GM18517 (cell line): Measurements from ENCODE around the gene PDIK1L.
"Not testable (repeated sequence)": the region's sequence is repeated elsewhere in the genome, so short reads cannot be mapped to it uniquely, and the experiment has no call there.

Experiments used
- ATAC-seq: cut with Tn5 transposase; IDR thresholded peaks from one replicate; pipeline ENCODE4 v1.9.1; 2021; ENCODE audit warnings: mild to moderate bottlenecking, moderate library complexity; ENCODE audit not compliant: unreplicated experiment

PDIK1L gene

DNA sequence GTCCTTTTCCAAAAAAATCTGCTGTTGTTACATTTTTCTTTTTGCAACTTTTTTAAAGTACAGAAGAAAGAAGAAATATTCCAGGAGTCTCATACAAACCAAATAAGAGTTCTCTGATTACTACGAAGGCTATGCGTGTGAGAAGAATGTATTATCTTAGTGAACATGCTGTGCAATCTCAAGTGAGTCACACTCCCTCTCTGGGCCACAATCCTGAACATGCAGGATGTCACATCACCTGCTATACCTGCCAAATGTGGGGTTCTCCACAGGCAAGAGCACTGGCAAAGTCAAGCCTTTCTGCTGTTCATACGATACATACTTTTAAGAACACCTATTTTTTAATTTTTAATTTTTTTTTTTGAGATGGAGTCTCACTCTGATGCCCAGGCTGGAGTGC, 22.5 kb upstream of the PDIK1L start:
- ATAC-seq: no peak

DNA sequence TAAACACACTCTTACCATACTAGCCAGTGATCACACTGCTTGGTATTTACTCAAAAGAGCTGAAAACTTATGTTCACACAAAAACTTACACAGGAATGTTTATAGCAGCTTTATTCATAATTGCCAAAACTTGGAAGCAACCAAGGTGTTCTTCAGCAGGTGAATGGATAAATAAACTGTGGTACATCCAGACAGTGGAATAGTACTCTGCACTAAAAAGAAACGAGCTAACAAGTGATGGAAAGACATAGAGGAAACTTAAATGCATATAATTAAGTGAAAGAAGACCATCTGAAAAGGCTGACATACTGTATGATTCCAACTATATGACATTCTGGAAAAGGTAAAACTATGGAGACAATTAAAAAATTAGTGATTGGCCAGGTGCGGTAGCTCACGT, 20.7 kb upstream of the PDIK1L start:
- ATAC-seq: no peak

GRCh38 chr1:26092422-26092821, 19.2 kb upstream of the PDIK1L start:
- no peak for ATAC-seq

- not testable (repeated sequence) for ATAC-seq
Measured at GRCh38 chr1:26093569-26093968, 18.1 kb upstream of the PDIK1L start.

GRCh38 chr1:26094076-26094669, 17.5 kb upstream of the PDIK1L start:
- ATAC-seq: no peak

DNA sequence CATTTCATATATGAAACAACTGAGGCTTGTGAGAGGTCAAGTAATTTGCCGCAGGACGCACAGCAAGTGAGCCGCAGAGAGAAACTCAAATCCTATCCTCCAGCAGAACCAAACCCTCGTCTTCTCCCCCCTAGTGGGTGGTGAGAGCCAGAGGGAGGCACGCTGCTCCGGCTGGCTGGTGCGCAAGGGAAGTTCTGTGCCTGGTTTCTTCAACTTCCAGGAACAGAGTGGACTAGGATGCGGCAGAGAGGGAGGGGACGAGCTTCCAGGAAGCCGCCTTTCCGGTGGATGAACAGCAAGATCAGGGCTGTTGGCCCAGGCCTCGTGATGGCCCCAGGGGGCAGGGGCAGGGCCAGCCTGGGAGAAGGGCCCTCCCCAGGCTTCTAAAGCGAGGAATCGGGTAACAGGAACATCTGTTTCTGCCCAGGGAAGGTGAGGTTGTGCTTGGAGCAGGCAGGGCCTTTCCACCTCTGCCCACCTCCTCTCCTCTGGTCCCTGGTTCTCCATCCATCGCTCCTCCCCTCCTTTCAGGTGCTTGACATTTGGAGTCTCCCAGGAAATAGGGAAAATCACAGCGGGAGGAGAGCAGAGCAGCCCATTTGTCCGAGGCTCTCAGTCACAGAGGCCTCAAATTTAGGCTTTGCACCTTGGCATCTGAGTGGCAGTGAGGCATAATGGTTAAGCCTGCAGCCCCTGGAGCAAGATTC, 16.8 kb upstream of the PDIK1L start:
- no peak for ATAC-seq

DNA sequence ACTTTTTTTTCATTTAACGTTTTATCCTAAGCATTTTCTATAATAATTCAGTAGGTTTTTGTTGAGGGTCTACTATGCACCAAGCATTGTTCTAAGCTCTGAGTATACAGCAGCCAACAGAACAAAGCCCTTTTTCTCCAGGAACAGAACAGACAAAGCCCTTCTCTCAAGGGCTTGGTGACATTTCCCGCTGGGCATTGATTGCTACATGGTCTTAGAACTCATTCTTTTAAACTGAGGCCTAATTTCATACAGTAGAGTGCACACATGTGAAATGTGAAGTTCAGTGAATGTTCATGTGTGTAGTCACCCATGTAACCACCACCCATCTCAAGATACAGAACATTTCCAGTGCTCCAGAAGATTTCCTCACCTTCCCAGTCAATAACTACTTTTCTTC, 15.2 kb upstream of the PDIK1L start:
- ATAC-seq: no peak

DNA sequence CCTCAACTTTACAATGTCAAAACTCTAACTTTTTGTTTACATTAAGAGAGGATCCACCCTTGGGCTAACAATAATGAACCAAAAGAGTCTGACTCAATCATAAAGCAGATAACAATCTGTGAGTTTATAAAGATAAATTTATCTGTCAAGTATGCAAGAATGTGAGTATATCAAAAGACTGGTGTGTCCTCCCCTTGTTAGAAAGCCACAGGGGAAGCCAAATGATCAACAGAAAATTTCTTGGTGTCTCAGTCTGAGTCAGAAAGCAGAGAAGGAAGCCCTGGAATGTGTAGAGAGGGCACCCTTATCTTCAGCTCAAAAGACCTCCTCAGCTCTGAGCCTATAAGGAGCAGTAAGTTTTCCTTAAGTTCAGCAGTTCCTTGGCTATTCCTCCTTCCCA, 13.9 kb upstream of the PDIK1L start:
- no peak for ATAC-seq

GRCh38 chr1:26098602-26099001, 13.0 kb upstream of the PDIK1L start:
- no peak for ATAC-seq

- ATAC-seq: no peak
Measured at GRCh38 chr1:26099780-26100179, 11.8 kb upstream of the PDIK1L start.

GRCh38 chr1:26100204-26100603, 11.4 kb upstream of the PDIK1L start:
- not testable (repeated sequence) for ATAC-seq

- ATAC-seq: no peak
Measured at GRCh38 chr1:26102119-26102518, 9.5 kb upstream of the PDIK1L start.

- ATAC-seq: no peak
Measured at GRCh38 chr1:26102526-26102925, 9.1 kb upstream of the PDIK1L start.

DNA sequence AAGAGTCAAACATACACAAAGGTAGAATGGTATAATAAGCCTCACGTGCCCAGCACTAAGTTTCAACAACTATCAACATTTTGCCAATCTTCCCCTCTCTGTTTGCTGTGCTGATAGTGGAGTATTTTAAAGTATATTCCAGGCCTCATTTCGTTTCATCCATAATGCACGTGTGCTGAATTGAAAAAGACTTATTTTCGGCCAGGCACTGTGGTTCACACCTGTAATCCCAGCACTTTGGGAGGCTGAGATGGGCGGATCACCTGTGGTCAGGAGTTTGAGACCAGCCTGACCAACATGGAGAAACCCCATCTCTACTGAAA, 6.4 kb upstream of the PDIK1L start:
- not testable (repeated sequence) for ATAC-seq

DNA sequence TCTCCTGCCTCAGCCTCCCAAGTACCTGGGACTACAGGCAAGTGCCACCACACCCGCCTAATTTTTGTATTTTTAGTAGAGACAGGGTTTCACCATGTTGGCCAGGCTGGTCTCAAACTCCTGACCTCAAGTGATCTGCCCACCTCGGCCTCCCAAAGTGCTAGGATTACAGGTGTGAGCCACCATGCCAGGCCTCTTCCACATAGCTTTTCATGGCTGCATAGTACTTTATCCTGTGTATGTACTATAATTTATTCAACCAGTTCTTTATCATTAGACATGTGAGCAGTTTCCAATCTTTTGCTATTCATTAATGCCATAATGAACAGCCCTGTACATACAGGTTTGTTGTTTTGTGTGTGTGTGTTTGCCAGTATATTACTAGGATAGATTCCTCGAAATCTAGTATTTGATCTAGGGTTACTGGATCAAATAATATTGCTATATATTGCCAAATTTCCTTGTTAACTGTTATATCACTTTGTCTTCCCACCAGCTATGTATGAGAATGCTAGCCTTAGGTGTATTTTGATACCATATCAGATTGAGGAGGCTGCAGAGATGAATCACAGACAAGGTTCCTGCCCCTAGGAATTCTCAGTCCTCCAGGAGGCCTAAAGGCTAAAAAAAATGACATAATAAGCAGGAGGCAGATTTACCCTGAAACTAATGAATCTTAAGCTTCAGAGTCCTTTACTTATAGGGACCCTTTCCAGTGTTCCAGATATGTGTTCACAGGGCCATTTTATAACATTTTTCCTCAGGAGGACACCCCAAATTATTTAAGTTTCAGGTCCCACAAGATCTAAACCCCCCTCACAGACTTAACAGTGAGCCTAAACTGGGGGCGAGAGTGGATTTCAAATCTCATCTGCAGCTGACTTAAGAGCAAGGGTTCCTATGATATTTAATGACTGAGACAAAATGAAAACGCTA, 2.1 kb upstream of the PDIK1L start:
- ATAC-seq: no peak

DNA sequence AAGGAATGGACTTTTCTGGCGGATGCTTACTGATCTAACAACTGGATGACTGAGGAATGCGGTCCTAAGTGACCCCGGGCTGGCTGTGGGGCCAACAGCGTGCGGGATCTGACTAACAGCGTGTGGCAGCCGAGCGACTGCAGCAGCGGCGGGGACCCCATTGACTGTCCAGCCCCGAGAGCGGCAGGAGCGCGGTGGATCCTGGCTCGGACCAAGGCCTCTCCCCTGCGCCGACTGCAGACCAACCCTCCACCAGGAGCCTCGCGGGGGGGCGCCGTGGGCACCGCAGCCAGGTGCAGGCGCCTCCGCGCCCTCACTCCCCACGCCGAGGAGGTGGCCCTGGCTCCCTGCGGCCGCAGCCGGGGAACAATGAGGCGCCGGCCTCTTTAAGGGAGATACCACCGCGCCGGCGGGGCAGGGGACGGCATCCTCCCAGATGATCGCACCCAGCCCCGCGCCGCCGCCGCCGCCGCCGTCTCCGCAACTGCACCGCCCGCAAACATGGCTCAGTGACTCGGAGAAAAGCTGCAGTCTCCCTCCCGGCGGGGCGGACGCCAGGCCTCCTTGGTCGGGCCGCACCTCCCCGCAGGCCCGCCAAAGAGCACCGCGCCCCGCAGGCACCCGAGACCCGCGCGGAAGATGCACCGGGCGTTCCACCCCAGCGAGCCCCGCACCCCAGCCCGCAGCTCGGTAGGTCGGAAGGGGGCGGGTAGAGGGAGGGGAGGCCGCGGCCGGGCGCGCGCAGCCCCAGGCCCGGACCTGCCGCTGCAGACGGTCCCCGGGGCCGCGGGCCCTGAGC, 694 bp upstream of the PDIK1L start:
- ATAC-seq: peak; percentile 47

DNA sequence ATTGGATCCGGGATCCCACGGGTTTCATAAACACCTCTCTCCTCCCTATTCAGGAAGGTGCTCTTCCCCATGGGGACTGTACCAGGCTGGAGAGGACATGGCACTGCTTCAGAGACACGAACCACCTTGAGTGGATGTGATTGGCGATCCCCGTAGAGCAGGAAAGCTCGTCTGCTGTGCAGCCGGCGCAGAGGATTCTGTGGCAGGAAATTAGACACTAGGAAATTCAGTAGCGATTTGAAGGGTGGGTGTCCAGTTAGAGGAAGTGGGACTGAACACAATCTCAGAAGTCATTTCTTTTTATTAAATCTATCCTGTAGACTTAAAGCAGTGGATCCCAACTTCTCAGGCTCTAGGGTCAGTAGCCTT, 767 bp downstream of the PDIK1L start:
- ATAC-seq: peak; percentile 8

GRCh38 chr1:26114165-26114927, 2.7 kb downstream of the PDIK1L start:
- ATAC-seq: no peak

GRCh38 chr1:26119892-26120608, 8.4 kb downstream of the PDIK1L start:
- no peak for ATAC-seq
